Omental fat pad (tissue), 4 donors: ENCODE results near the gene SDK2. TPM values are rescaled to one million over a fixed set of nuclear protein-coding genes. Genes with fewer than 3 reads are reported as not detected.

Experiments
- ATAC-seq: fragments of 150-250 bp; one replicate; pipeline ENCODE4 v1.9.1; 2016; ENCODE audit warnings: mild to moderate bottlenecking, moderate library complexity; ENCODE audit not compliant: low FRiP score
- DNase-seq: peaks from one replicate; pipeline ENCODE4 v3.0.0-alpha.2; 2019; ENCODE audit warnings: low spot score
- CTCF ChIP-seq, 3 donors: fragments of 450-650 bp; IDR thresholded peaks; one replicate each; pipeline ENCODE4 v1.5.1; 2016 to 2017; ENCODE audit warnings: antibody characterized with exemption in 3 of 3, mild to moderate bottlenecking in 3 of 3, moderate library complexity in 2 of 3
- total RNA-seq, 4 donors: library from RNA; depleted of rRNA; stranded (reverse); fragments of >200 nt; gene quantifications; one replicate each; pipeline ENCODE4 v1.1.0, GENCODE V29; 2016

SDK2 gene
- total RNA-seq, 4 donors from 2014 or later = 0.46 to 1.4 (median 0.64) TPM

GRCh38 chr17:73576556-73577098, 67.6 kb downstream of the SDK2 start:
- no peak for DNase-seq
- no peak for TF ChIP-seq CTCF (IDR thresholded peaks at IDR 0.05)
- no peak for ATAC-seq

- ATAC-seq = no peak
- DNase-seq = no peak
- TF ChIP-seq CTCF (IDR thresholded peaks at IDR 0.05) = no peak
Measured at GRCh38 chr17:73575470-73576221, 68.6 kb downstream of the SDK2 start.

GRCh38 chr17:73571511-73572130, 72.6 kb downstream of the SDK2 start:
- no peak for TF ChIP-seq CTCF (IDR thresholded peaks at IDR 0.05)
- DNase-seq (no peak), ATAC-seq (no peak)

GRCh38 chr17:73569762-73570319, 74.4 kb downstream of the SDK2 start:
- DNase-seq (no peak), ATAC-seq (no peak)
- TF ChIP-seq CTCF (IDR thresholded peaks at IDR 0.05) = no peak

- TF ChIP-seq CTCF (IDR thresholded peaks at IDR 0.05) = no peak
- ATAC-seq (no peak), DNase-seq (no peak)
Measured at GRCh38 chr17:73568934-73569333, 75.3 kb downstream of the SDK2 start.

- DNase-seq (no peak), ATAC-seq (no peak)
- TF ChIP-seq CTCF (IDR thresholded peaks at IDR 0.05) = no peak
Measured at GRCh38 chr17:73566905-73567782, 77.1 kb downstream of the SDK2 start.
